ENCODE results near the gene RASA3.

Gene RASA3

DNA sequence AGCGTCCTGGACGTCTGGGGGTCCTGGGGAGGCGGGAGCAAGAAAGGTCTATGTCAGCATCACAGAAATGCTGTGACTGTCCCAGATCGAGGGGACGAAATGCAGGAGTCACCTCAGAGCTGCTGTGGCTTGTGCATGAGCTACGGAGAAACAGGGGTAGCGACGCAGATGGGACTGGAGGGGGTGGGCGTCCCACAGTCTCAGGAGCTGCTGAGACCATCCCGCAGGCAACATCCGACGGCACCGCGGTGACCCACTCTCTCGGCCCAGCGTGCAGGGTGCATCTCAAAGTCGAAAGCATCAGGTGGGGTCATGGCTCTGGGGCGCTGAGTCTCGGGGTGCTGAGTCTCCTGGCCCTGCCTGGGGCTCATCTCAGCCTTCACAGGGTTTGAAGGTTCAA, 121.2 kb downstream of the RASA3 start:
- Histone ChIP-seq H3K27me3 (no peaks in the 10 kb centered on the region), H3K9ac (no peak overlapping the region), H3K4me1 (no peaks in the 10 kb centered on the region), H4K20me1 (peaks cover 0 to 30% (median 0%) of the 10 kb centered on the region in 11 experiments; a peak in 4 of 22 replicates), H3K4me2 (no peak overlapping the region), H3K27ac (no peak overlapping the region), H3K4me3 (no peak overlapping the region), H3K9me3 (replicated peaks in 1 of 11) (no peaks in the 10 kb centered on the region; a peak in 1 of 22 replicates), H3K36me3 (peaks cover 61 to 75% (median 68%) of the 10 kb centered on the region in 11 experiments)
- no peak for TF ChIP-seq Cebpa-rat (IDR thresholded peaks at IDR 0.05)

- no peak overlapping the region for H3K4me2 ChIP-seq
- no peak overlapping the region for H3K27ac ChIP-seq
Measured at GRCh38 chr13:114010401-114011101, 121.9 kb downstream of the RASA3 start.

DNA sequence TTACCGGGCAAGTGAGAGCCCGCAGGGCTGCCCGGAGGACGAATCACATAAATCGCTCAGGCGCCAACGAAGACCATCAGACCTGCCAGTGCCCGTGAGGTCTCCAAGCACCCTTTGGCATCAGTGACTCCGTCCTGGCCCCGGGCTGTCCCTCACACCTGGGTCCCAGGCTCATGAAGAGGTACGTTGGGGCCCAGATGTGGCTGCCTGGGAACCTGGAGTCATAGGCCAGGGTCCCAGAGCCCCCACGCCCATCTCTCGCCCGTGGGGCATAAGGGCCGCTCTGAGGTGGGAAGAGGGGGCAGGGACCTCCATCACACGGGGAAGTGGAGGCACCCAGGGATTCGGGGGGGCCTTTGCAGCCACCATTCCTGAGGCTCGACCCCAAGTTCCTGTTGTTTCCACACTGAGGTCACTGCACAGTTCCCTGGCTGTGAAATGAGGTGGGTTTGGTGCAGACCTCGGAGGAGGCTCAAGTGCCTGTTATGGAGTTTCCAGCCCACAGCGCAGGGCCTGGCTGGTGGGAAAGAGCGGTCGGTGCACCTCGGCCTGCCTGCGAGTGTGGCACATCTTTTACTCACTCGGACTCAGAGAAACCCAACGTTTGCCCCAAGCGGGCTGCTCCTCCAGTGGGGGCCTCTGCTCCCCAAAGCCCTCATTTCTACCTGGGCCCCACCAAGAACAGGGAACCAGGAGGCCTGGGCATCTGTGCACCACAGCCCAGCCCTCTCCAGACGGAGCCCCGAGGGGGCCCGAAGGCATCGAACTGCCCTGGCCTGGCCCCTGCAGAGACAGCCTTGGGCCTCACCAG, 122.6 kb downstream of the RASA3 start:
- peaks cover 52 to 68% (median 60%) of the 10 kb centered on the region in 11 experiments for H3K36me3 ChIP-seq
- no peak overlapping the region for H3K4me2 ChIP-seq
- peaks cover 0 to 28% (median 5%) of the 10 kb centered on the region in 11 experiments; a peak in 6 of 22 replicates for H4K20me1 ChIP-seq
- H3K9me3 ChIP-seq (replicated peaks in 1 of 11) = no peaks in the 10 kb centered on the region; a peak in 1 of 22 replicates
- no peak overlapping the region for H3K27ac ChIP-seq
- H3K27me3 ChIP-seq = no peaks in the 10 kb centered on the region
- H3K9ac ChIP-seq = no peak overlapping the region
- H3K4me3 ChIP-seq = no peak overlapping the region
- TF ChIP-seq Cebpa-rat (IDR thresholded peaks at IDR 0.05) = no peak
- no peaks in the 10 kb centered on the region for H3K4me1 ChIP-seq

More at GRCh38 chr13:114010401-114011101, 121.9 kb downstream of the RASA3 start:
- Histone ChIP-seq H3K27me3 (no peaks in the 10 kb centered on the region), H3K36me3 (peaks cover 54 to 68% (median 62%) of the 10 kb centered on the region in 11 experiments), H3K4me3 (no peak overlapping the region), H4K20me1 (peaks cover 0 to 23% (median 0%) of the 10 kb centered on the region in 11 experiments; a peak in 3 of 22 replicates), H3K4me1 (no peaks in the 10 kb centered on the region), H3K9ac (no peak overlapping the region), H3K9me3 (replicated peaks in 1 of 11) (no peaks in the 10 kb centered on the region; a peak in 1 of 22 replicates)
- TF ChIP-seq Cebpa-rat (IDR thresholded peaks at IDR 0.05) = no peak

GRCh38 chr13:114008964-114009589, 123.3 kb downstream of the RASA3 start:
- H3K36me3 ChIP-seq = peaks cover 45 to 68% (median 53%) of the 10 kb centered on the region in 11 experiments
- H3K27ac ChIP-seq = no peak overlapping the region
- no peak overlapping the region for H3K4me3 ChIP-seq
- H3K9me3 ChIP-seq (replicated peaks in 1 of 11) = no peaks in the 10 kb centered on the region; a peak in 1 of 22 replicates
- no peak overlapping the region for H3K9ac ChIP-seq
- no peaks in the 10 kb centered on the region for H3K4me1 ChIP-seq
- no peak overlapping the region for H3K4me2 ChIP-seq
- H3K27me3 ChIP-seq = no peaks in the 10 kb centered on the region
- H4K20me1 ChIP-seq = peaks cover 0 to 33% (median 6%) of the 10 kb centered on the region in 11 experiments; a peak in 6 of 22 replicates
- TF ChIP-seq Cebpa-rat (IDR thresholded peaks at IDR 0.05) = no peak

DNA sequence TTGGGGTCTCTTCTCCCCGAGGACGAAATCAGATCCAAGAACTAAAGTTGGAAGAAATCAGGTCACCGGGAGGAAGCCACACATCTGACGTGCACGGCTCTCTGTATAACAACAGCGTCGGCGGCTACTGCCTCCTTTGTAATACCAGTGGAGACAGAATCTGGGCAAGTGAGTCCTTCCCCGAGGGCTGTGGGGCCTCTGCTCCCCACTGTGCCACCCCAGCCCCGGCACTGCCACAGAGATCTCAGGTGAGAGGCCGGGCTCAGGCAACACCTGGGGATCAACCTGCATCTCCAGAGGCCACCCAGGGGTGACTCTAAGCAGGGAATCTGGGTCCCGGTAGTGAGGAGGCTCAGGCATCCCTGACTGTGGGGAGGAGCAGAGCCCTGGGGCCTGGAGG, 124.9 kb downstream of the RASA3 start:
- TF ChIP-seq Cebpa-rat (IDR thresholded peaks at IDR 0.05) = no peak
- peaks cover 0 to 33% (median 9%) of the 10 kb centered on the region in 11 experiments; a peak in 7 of 22 replicates for H4K20me1 ChIP-seq
- no peaks in the 10 kb centered on the region; a peak in 1 of 22 replicates for H3K9me3 ChIP-seq (replicated peaks in 1 of 11)
- no peaks in the 10 kb centered on the region for H3K4me1 ChIP-seq
- no peak overlapping the region for H3K9ac ChIP-seq
- no peak overlapping the region for H3K4me3 ChIP-seq
- no peak overlapping the region for H3K4me2 ChIP-seq
- no peaks in the 10 kb centered on the region for H3K27me3 ChIP-seq
- H3K27ac ChIP-seq = no peak overlapping the region
- peaks cover 44 to 70% (median 59%) of the 10 kb centered on the region in 11 experiments for H3K36me3 ChIP-seq

DNA sequence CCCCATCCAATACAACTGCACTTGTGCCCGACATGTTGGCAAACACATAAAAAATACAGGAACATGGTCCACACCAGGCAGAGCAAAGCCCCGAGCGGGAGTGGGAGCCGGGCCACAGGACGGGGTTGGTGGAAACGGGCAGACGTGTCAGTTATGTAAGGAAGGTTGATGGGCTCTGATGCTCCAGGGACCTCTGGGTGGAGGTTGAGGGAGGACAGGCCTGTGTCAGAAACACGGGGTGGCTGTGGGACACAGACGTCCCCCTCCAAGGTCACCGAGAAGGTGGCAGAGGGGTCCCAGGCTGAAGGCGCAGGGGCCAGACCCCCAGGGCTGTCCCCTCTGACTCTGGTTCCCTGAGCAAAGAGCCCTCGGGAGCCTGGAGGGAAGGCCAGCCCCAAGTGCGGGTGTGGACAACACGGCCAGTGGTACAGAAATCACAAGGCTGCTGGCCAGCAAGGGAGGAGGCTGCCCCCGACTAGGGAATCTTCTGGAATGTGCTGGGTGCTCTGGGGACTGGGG, 127.2 kb downstream of the RASA3 start:
- Histone ChIP-seq H3K9ac (no peak overlapping the region), H3K4me2 (no peak overlapping the region), H3K4me1 (no peaks in the 10 kb centered on the region), H3K27me3 (no peaks in the 10 kb centered on the region), H3K4me3 (no peak overlapping the region), H3K9me3 (replicated peaks in 1 of 11) (no peaks in the 10 kb centered on the region), H3K27ac (no peak overlapping the region), H3K36me3 (peaks cover 36 to 71% (median 58%) of the 10 kb centered on the region in 11 experiments), H4K20me1 (peaks cover 0 to 38% (median 11%) of the 10 kb centered on the region in 11 experiments; a peak in 10 of 22 replicates)
- TF ChIP-seq Cebpa-rat (IDR thresholded peaks at IDR 0.05) = no peak

GRCh38 chr13:114004420-114005205, 127.8 kb downstream of the RASA3 start:
- Histone ChIP-seq H3K9me3 (replicated peaks in 1 of 11) (no peaks in the 10 kb centered on the region), H3K27ac (no peak overlapping the region), H4K20me1 (peaks cover 0 to 32% (median 11%) of the 10 kb centered on the region in 11 experiments; a peak in 10 of 22 replicates), H3K4me2 (no peak overlapping the region), H3K36me3 (peaks cover 32 to 68% (median 54%) of the 10 kb centered on the region in 11 experiments), H3K27me3 (no peaks in the 10 kb centered on the region), H3K9ac (no peak overlapping the region), H3K4me1 (no peaks in the 10 kb centered on the region), H3K4me3 (no peak overlapping the region)
- no peak for TF ChIP-seq Cebpa-rat (IDR thresholded peaks at IDR 0.05)

DNA sequence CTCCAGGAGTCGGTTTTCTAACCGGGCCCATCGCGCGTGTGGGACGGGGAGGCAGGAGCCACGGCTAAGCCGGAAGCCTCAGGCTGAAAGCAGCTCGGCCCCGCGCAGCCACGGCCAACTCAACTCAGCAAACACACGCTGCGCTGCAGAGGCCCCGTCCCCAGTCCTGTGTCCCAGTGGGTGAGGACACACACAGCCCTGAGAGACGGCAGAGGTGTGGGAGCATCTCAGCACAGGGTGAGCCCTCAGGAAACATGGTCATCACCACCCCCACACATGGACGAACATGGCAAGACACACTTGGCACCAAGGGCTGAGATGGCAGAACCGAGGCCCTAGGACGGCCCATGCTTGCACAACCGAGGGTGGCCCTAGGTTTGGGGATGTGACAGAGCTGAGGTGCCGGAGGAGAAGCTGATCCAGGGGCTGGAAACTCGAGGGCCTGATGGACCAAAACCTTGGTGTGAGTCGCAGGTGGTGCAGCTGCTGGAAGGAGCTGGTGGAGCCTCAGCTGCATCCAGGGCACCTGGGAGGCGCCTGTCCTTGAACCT, 129.6 kb downstream of the RASA3 start:
- Histone ChIP-seq H3K9me3 (replicated peaks in 1 of 11) (no peaks in the 10 kb centered on the region), H3K27ac (no peak overlapping the region), H3K27me3 (no peaks in the 10 kb centered on the region), H3K4me1 (no peaks in the 10 kb centered on the region), H3K4me2 (no peak overlapping the region), H3K36me3 (peaks cover 32 to 76% (median 61%) of the 10 kb centered on the region in 11 experiments; a peak in 21 of 22 replicates), H4K20me1 (peaks cover 0 to 42% (median 11%) of the 10 kb centered on the region in 11 experiments; a peak in 10 of 22 replicates), H3K9ac (no peak overlapping the region), H3K4me3 (no peak overlapping the region)
- no peak for TF ChIP-seq Cebpa-rat (IDR thresholded peaks at IDR 0.05)

All from BLaER1 treated with 17β-estradiol and CSF1 and Interleukin-3, amounts not matched to agents 10 nM and 100 nM (cell line).